Progenitor cell of endocrine pancreas (in vitro differentiated cells): ENCODE data around the gene DHX30. TPM values are rescaled to one million over a fixed set of nuclear protein-coding genes. Genes with fewer than 3 reads are reported as not detected.

ENCODE experiments used
- DNase-seq: peaks from one replicate; pipeline ENCODE4 v3.0.0; 2021; ENCODE audit warnings: low spot score; ENCODE audit not compliant: unreplicated experiment
- H3K27ac Mint-ChIP-seq: 2 replicates; pipeline ENCODE4 v1.8.0; 2021; ENCODE audit warnings: mild to moderate bottlenecking, moderate library complexity, mixed read lengths
- H3K27me3 Mint-ChIP-seq: 2 replicates; pipeline ENCODE4 v1.8.0; 2021; ENCODE audit warnings: mixed read lengths
- H3K36me3 Mint-ChIP-seq: 2 replicates; pipeline ENCODE4 v1.8.0; 2022; ENCODE audit warnings: mixed read lengths; ENCODE audit not compliant: insufficient read depth
- H3K4me1 Mint-ChIP-seq: 2 replicates; pipeline ENCODE4 v1.8.0; 2021; ENCODE audit warnings: low read depth, mixed read lengths
- H3K4me3 Mint-ChIP-seq: 2 replicates; pipeline ENCODE4 v1.8.0; 2021; ENCODE audit warnings: low read depth, mild to moderate bottlenecking, moderate library complexity, mixed read lengths
- H3K9me3 Mint-ChIP-seq: 2 replicates; pipeline ENCODE4 v1.8.0; 2021; ENCODE audit warnings: low read depth, mixed read lengths
- CTCF ChIP-seq: fragments of 200-600 bp; sonication (generic); IDR thresholded peaks from one replicate; pipeline ENCODE4 v1.5.0; 2021; ENCODE audit warnings: antibody characterized with exemption, mild to moderate bottlenecking; ENCODE audit not compliant: unreplicated experiment
- total RNA-seq: library from RNA; stranded (reverse); gene quantifications from 2 replicates; pipeline ENCODE4 v1.2.1, GENCODE V29; 2021

DHX30 gene
- total RNA-seq, 1 donor from 2014 or later: 130 TPM

GRCh38 chr3:47850564-47851410, 47.8 kb downstream of the DHX30 start:
- Mint-ChIP-seq H3K4me3 (no peak overlapping the region), H3K9me3 (no peaks in the 10 kb centered on the region), H3K36me3 (peaks cover 17% of the 10 kb centered on the region), H3K27me3 (no peaks in the 10 kb centered on the region), H3K4me1 (no peaks in the 10 kb centered on the region), H3K27ac (peak overlapping the region; percentile 82)
- no peak for DNase-seq
- TF ChIP-seq CTCF: no peak

DNA sequence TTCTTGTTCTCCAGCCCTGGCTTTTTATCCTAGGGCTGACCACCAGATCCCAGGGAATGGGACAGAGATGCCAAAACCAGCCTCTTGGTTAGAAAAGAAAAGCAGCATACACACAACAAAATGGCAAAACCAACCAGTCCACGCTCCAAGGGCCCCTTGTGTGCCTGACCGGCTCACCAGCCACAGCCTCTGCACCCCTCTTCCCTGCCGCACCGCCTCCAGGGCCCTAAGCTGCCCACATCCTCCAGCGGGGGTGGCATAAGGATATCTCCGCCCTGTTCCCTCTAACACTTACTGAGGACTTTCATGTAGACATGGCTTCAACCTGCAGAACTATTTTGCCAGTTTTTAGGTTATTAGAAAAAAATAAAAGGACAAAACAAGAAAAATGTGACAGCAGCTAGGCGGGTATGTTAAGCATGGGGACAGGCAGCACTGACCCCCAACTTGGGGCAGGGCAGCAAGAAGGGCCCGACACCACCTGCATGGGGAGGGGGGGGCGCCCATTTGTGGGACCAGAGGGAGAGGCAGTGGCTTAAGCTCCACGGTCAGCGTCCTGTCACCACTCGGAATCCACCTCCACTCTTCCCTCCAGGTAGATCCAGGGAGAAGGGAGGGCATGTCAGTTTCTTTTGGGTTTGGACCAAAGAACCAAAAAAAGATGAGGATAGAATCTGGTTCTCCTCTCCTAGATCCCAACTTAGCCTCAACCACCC, 49.1 kb downstream of the DHX30 start:
- Mint-ChIP-seq H3K4me1 (no peaks in the 10 kb centered on the region), H3K27ac (peak overlapping the region; percentile 41), H3K4me3 (no peak overlapping the region), H3K9me3 (no peaks in the 10 kb centered on the region), H3K27me3 (no peaks in the 10 kb centered on the region), H3K36me3 (peaks cover 17% of the 10 kb centered on the region)
- no peak for TF ChIP-seq CTCF
- DNase-seq: no peak

DNA sequence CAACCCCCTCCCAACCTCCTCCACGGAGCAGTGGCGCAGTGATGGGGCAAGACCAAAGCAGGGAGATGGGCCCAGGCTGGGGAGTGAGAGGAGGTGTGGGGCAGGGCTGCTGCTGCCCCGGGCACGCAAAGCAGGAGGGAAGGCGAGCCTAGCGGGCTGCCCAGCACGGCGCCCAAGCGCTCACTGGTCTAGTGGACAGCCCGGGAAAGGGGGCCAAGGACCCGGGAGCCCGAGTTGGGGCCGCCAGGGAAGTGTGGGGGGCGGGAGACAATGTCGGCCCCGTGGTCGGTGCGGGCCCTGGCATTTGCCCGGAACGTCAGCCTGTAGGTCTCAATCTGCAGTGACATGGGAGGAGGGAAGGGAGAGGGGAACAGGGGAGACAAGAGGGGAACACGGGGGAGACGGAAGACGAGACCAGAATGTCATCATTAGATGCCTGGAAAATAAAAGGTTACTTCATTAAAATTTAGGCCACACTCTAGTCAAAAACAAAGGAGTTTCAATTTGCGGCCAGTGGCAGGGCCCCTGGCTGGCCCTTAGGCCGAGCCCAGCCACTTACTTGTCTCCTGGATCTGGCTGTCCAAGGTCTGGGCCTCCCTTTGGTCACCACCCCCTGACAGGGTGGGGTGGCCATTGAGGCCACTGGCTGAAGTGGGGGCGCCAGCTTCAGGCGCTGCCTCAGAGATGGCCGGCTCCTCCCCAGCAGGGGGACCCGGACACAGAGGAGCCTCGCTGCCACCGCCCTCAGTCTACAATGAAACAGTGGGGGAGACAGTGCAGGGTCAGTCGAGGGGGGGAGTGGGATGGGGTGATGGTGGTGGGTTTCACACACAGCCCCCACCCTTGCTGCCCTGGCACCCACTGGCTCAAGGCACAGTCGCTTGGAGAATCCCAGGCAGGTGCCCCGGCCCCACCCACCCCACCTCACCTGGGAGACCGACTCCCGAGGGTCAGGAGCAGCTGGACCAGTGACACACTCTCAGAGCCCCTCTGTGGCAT, 50.0 kb downstream of the DHX30 start:
- peak overlapping the region; percentile 69 for H3K27ac Mint-ChIP-seq
- no peaks in the 10 kb centered on the region for H3K9me3 Mint-ChIP-seq
- H3K4me1 Mint-ChIP-seq: no peaks in the 10 kb centered on the region
- no peak for DNase-seq
- H3K27me3 Mint-ChIP-seq: no peaks in the 10 kb centered on the region
- H3K36me3 Mint-ChIP-seq: peaks cover 16% of the 10 kb centered on the region
- H3K4me3 Mint-ChIP-seq: no peak overlapping the region
- TF ChIP-seq CTCF: no peak

GRCh38 chr3:47854267-47854666, 51.3 kb downstream of the DHX30 start:
- no peak for TF ChIP-seq CTCF

More at GRCh38 chr3:47854267-47854666, 51.3 kb downstream of the DHX30 start:
- Mint-ChIP-seq H3K27ac (no peak overlapping the region), H3K4me1 (no peaks in the 10 kb centered on the region), H3K36me3 (peaks cover 18% of the 10 kb centered on the region), H3K9me3 (no peaks in the 10 kb centered on the region), H3K27me3 (no peaks in the 10 kb centered on the region), H3K4me3 (no peak overlapping the region)
- DNase-seq: no peak
